Spinal cord (tissue), 10 donors: Measurements from ENCODE around the gene GJB1. TPM values are rescaled to one million over a fixed set of nuclear protein-coding genes. Genes with fewer than 3 reads are reported as not detected.

Experiments used
- DNase-seq, 6 donors: peaks; one replicate each; pipeline versions ENCODE4 v3.0.0 to v3.0.0-alpha.2; 2013 to 2015; ENCODE audit warnings: low spot score in 6 of 6, low read depth in 4 of 6
- H3K27ac ChIP-seq: one replicate; pipeline ENCODE4 v1.5.1; 2013; ENCODE audit warnings: low read depth, low read length, control low read depth
- H3K27me3 ChIP-seq: one replicate; pipeline ENCODE4 v1.6.1; 2013; ENCODE audit warnings: low read length; ENCODE audit not compliant: control insufficient read depth, insufficient read depth
- H3K36me3 ChIP-seq: one replicate; pipeline ENCODE4 v1.6.1; 2013; ENCODE audit warnings: low read length; ENCODE audit not compliant: control insufficient read depth, insufficient read depth
- H3K4me1 ChIP-seq: one replicate; pipeline ENCODE4 v1.6.1; 2013; ENCODE audit warnings: low read length; ENCODE audit not compliant: control insufficient read depth, insufficient read depth
- H3K4me3 ChIP-seq: one replicate; pipeline ENCODE4 v1.5.1; 2013; ENCODE audit warnings: low read depth, low read length, control low read depth
- H3K9me3 ChIP-seq: one replicate; pipeline ENCODE4 v1.6.1; 2013; ENCODE audit warnings: low read length; ENCODE audit not compliant: control insufficient read depth, insufficient read depth
- WGBS: methylation state at CpG from one replicate; pipeline ENCODE4 v1.1.5; 2013; ENCODE audit warnings: missing lambda C conversion rate; ENCODE audit not compliant: insufficient coverage; 5-methylcytosine and 5-hydroxymethylcytosine counted together
- polyA plus RNA-seq, 2 donors: library from polyadenylated mRNA; unstranded; fragments of 120-200 nt; gene quantifications; one replicate each; pipeline ENCODE4 v1.2.1, GENCODE V29; 2013; ENCODE audit not compliant: insufficient read length in 2 of 2
- total RNA-seq, 2 donors: library from RNA; depleted of rRNA in 1 of 2; stranded (reverse); fragments of 120-200 nt in 1 of 2; fragments of >200 nt in 1 of 2; gene quantifications; one replicate each; pipeline versions ENCODE4 v1.2.3 to v1.2.4, GENCODE V29; 2013 to 2014
- donor health status: healthy.

Gene GJB1
- total and polyA plus RNA-seq, 4 donors = 2.4 to 5.3 (median 2.7) TPM

GRCh38 chrX:71227370-71228062 is 4.5 kb downstream of the GJB1 start:
- DNase-seq = no peak
- Histone ChIP-seq H3K4me1 (peaks cover 14% of the 10 kb centered on the region), H3K27ac (no peak overlapping the region), H3K36me3 (no peaks in the 10 kb centered on the region), H3K27me3 (no peaks in the 10 kb centered on the region), H3K4me3 (no peak overlapping the region), H3K9me3 (no peaks in the 10 kb centered on the region)
- WGBS = 80% methylated on average over 1 of the region's 5 CpGs

- Histone ChIP-seq H3K27ac (no peak overlapping the region), H3K4me1 (peaks cover 9% of the 10 kb centered on the region), H3K27me3 (no peaks in the 10 kb centered on the region), H3K36me3 (no peaks in the 10 kb centered on the region), H3K9me3 (no peaks in the 10 kb centered on the region), H3K4me3 (no peak overlapping the region)
- WGBS = 94% methylated on average over 1 of the region's 1 CpG
- peak in 2 of 6 donors; percentile 4 to 19 for DNase-seq
Observed at GRCh38 chrX:71228063-71228642, 5.1 kb downstream of the GJB1 start.

- Histone ChIP-seq H3K4me1 (no peaks in the 10 kb centered on the region), H3K27ac (no peak overlapping the region), H3K9me3 (no peaks in the 10 kb centered on the region), H3K4me3 (no peak overlapping the region), H3K36me3 (peaks cover under 1% of the 10 kb centered on the region), H3K27me3 (no peaks in the 10 kb centered on the region)
- 75% methylated on average over 1 of the region's 3 CpGs for WGBS
- DNase-seq = no peak
Observed at GRCh38 chrX:71235482-71235881, 12.5 kb downstream of the GJB1 start.

GRCh38 chrX:71236836-71237235 is 13.8 kb downstream of the GJB1 start:
- no peaks in the 10 kb centered on the region for H3K4me1 ChIP-seq
- no peak for DNase-seq
- H3K27ac ChIP-seq = no peak overlapping the region
- peaks cover 7% of the 10 kb centered on the region for H3K36me3 ChIP-seq
- H3K9me3 ChIP-seq = no peaks in the 10 kb centered on the region
- WGBS = no CpG with 5 or more reads among the region's 1 CpG
- H3K4me3 ChIP-seq = no peak overlapping the region
- no peaks in the 10 kb centered on the region for H3K27me3 ChIP-seq

- DNase-seq = no peak
- Histone ChIP-seq H3K27ac (no peak overlapping the region), H3K9me3 (no peaks in the 10 kb centered on the region), H3K27me3 (no peaks in the 10 kb centered on the region), H3K4me1 (no peaks in the 10 kb centered on the region), H3K4me3 (no peak overlapping the region), H3K36me3 (peaks cover 35% of the 10 kb centered on the region)
- WGBS = no CpG with 5 or more reads among the region's 3 CpGs
Observed at GRCh38 chrX:71239781-71240180, 16.8 kb downstream of the GJB1 start.

GRCh38 chrX:71241301-71241700 is 18.3 kb downstream of the GJB1 start:
- H3K27ac ChIP-seq = no peak overlapping the region
- H3K4me3 ChIP-seq = no peak overlapping the region
- H3K36me3 ChIP-seq = peaks cover 46% of the 10 kb centered on the region
- no peaks in the 10 kb centered on the region for H3K27me3 ChIP-seq
- no CpG with 5 or more reads among the region's 6 CpGs for WGBS
- H3K4me1 ChIP-seq = no peaks in the 10 kb centered on the region
- DNase-seq = no peak
- H3K9me3 ChIP-seq = no peaks in the 10 kb centered on the region

GRCh38 chrX:71244359-71245128 is 21.5 kb downstream of the GJB1 start:
- WGBS = 85% methylated on average over 5 of the region's 9 CpGs

GRCh38 chrX:71245159-71245558 is 22.1 kb downstream of the GJB1 start:
- peaks cover 78% of the 10 kb centered on the region for H3K36me3 ChIP-seq
- no peak for DNase-seq
- no peak overlapping the region for H3K4me3 ChIP-seq
- no peak overlapping the region for H3K27ac ChIP-seq
- no peaks in the 10 kb centered on the region for H3K4me1 ChIP-seq
- H3K27me3 ChIP-seq = no peaks in the 10 kb centered on the region
- no peaks in the 10 kb centered on the region for H3K9me3 ChIP-seq
- 78% methylated on average over 2 of the region's 2 CpGs for WGBS

More at GRCh38 chrX:71244359-71245128, 21.5 kb downstream of the GJB1 start:
- Histone ChIP-seq H3K27ac (no peak overlapping the region), H3K36me3 (peaks cover 72% of the 10 kb centered on the region), H3K4me1 (no peaks in the 10 kb centered on the region), H3K27me3 (no peaks in the 10 kb centered on the region), H3K4me3 (no peak overlapping the region), H3K9me3 (no peaks in the 10 kb centered on the region)
- DNase-seq = no peak

- DNase-seq = no peak
- WGBS = 63% methylated on average over 5 of the region's 9 CpGs
- H3K9me3 ChIP-seq = no peaks in the 10 kb centered on the region
- no peak overlapping the region for H3K4me3 ChIP-seq
- no peak overlapping the region for H3K27ac ChIP-seq
- peaks cover 19% of the 10 kb centered on the region for H3K4me1 ChIP-seq
- peaks cover 38% of the 10 kb centered on the region for H3K36me3 ChIP-seq
- H3K27me3 ChIP-seq = no peaks in the 10 kb centered on the region
Observed at GRCh38 chrX:71250841-71251240, 27.8 kb downstream of the GJB1 start.
